WI38 (cell line): ENCODE results near the gene SPATS2L.

Experiments
- H3K4me3 ChIP-seq: 2 replicates; pipeline ENCODE4 v1.5.1; 2011; ENCODE audit warnings: low read depth, mild to moderate bottlenecking, control low read depth, low read length
- CTCF ChIP-seq: IDR thresholded peaks from 2 replicates; pipeline ENCODE4 v1.5.1; 2012; ENCODE audit warnings: low read depth, mild to moderate bottlenecking, control low read depth, low read length

The SPATS2L gene

GRCh38 chr2:200394045-200394444 is 87.6 kb downstream of the SPATS2L start:
- TF ChIP-seq CTCF = no peak
- H3K4me3 ChIP-seq = no peak overlapping the region

GRCh38 chr2:200396781-200397242 is 90.3 kb downstream of the SPATS2L start:
- no peak for TF ChIP-seq CTCF
- H3K4me3 ChIP-seq = no peak overlapping the region

GRCh38 chr2:200397785-200398184 is 91.3 kb downstream of the SPATS2L start:
- no peak for TF ChIP-seq CTCF
- H3K4me3 ChIP-seq = no peak overlapping the region

- no peak overlapping the region for H3K4me3 ChIP-seq
- TF ChIP-seq CTCF = no peak
Observed at GRCh38 chr2:200399046-200399445, 92.6 kb downstream of the SPATS2L start.

- no peak overlapping the region for H3K4me3 ChIP-seq
- no peak for TF ChIP-seq CTCF
Observed at GRCh38 chr2:200399636-200400035, 93.1 kb downstream of the SPATS2L start.

GRCh38 chr2:200403814-200404213 is 97.3 kb downstream of the SPATS2L start:
- TF ChIP-seq CTCF = no peak

GRCh38 chr2:200404615-200405014 is 98.1 kb downstream of the SPATS2L start:
- TF ChIP-seq CTCF = no peak
- H3K4me3 ChIP-seq = no peak overlapping the region

More at GRCh38 chr2:200403814-200404213, 97.3 kb downstream of the SPATS2L start:
- no peak overlapping the region for H3K4me3 ChIP-seq
